Endothelial cell of umbilical vein (primary cell): ENCODE data around the gene KIF6.

Experiments used
- EZH2 ChIP-seq: IDR thresholded peaks from 2 replicates; pipeline ENCODE4 v1.6.1; 2012; ENCODE audit warnings: borderline replicate concordance, low read depth, mild to moderate bottlenecking, moderate library complexity, low read length, inconsistent platforms; ENCODE audit not compliant: severe bottlenecking
- GATA2 ChIP-seq: IDR thresholded peaks from 2 replicates; pipeline ENCODE4 v1.7.0; 2011; ENCODE audit warnings: low read depth, mild to moderate bottlenecking, moderate library complexity, mixed read lengths, low read length; ENCODE audit not compliant: insufficient read length, insufficient read depth
- JUN ChIP-seq: IDR thresholded peaks from 2 replicates; pipeline ENCODE4 v1.6.1; 2011; ENCODE audit warnings: borderline replicate concordance, low read depth; ENCODE audit not compliant: insufficient read length, insufficient read depth
- MYC ChIP-seq: IDR thresholded peaks from one replicate; pipeline ENCODE4 v1.6.1; 2011; ENCODE audit warnings: mild to moderate bottlenecking, low read depth, low read length
- POLR2AphosphoS5 ChIP-seq: IDR thresholded peaks from 2 replicates; pipeline ENCODE4 v1.6.1; 2012; ENCODE audit warnings: low read depth, mild to moderate bottlenecking, control low read depth, low read length, moderate library complexity; ENCODE audit not compliant: insufficient read depth
- TF ChIP-seq, protein P1 (sequence below), 2 donors: IDR thresholded peaks; 1 replicate in 1 of 2; 2 replicates in 1 of 2; pipeline ENCODE4 v1.5.1; 2011; ENCODE audit warnings: low read length in 2 of 2, mild to moderate bottlenecking in 2 of 2, moderate library complexity in 2 of 2, control low read depth in 1 of 2, inconsistent platforms in 1 of 2, low read depth in 1 of 2; ENCODE audit not compliant: insufficient read depth in 1 of 2; ENCODE audit errors: extremely low read depth in 1 of 2

DNA sequence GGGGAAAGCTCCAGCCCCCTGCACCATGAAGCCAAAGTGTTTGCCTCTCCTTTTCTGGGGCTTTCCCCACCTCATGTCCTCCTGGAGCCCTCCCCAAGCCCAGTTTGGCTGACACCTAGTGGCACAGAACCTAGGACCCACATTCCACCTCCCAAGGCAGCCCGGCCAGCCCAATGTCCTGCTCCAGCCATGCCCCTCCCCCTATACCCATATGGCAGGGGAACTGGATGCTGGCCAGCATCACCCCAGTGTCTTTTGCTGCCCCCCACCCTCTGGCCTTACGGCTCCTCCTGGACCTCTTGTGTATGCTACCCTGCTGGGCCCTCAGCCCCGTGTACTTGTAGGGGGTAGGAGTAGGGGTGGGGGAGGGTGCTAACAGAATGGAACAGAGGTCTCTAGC lies 170.1 kb downstream of the KIF6 start:
- TF ChIP-seq, protein P1, sequence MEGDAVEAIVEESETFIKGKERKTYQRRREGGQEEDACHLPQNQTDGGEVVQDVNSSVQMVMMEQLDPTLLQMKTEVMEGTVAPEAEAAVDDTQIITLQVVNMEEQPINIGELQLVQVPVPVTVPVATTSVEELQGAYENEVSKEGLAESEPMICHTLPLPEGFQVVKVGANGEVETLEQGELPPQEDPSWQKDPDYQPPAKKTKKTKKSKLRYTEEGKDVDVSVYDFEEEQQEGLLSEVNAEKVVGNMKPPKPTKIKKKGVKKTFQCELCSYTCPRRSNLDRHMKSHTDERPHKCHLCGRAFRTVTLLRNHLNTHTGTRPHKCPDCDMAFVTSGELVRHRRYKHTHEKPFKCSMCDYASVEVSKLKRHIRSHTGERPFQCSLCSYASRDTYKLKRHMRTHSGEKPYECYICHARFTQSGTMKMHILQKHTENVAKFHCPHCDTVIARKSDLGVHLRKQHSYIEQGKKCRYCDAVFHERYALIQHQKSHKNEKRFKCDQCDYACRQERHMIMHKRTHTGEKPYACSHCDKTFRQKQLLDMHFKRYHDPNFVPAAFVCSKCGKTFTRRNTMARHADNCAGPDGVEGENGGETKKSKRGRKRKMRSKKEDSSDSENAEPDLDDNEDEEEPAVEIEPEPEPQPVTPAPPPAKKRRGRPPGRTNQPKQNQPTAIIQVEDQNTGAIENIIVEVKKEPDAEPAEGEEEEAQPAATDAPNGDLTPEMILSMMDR (IDR thresholded peaks at IDR 0.05; ENCODE audit: extremely low read depth in 1 of 2, insufficient read depth in 1 of 2, low read depth in 1 of 2, low read length in 2 of 2): no peak
- TF ChIP-seq GATA2 (no peak), MYC (no peak), EZH2 (no peak), POLR2AphosphoS5 (no peak), JUN (no peak)
